Activated T-cell treated with anti-CD3 and anti-CD28 coated beads for 4 hours (primary cell): Measurements from ENCODE around the gene SNRNP25.
"Not testable (repeated sequence)": the region's sequence is repeated elsewhere in the genome, so short reads cannot be mapped to it uniquely, and the experiment has no call there.

Experiments used
- DNase-seq: peaks from one replicate; pipeline ENCODE4 v3.0.0-alpha.2; 2020

The SNRNP25 gene

GRCh38 chr16:42069-42457, 11.6 kb upstream of the SNRNP25 start:
- no peak for DNase-seq

- no peak for DNase-seq
Measured at GRCh38 chr16:42691-43090, 10.9 kb upstream of the SNRNP25 start.

- no peak for DNase-seq
Measured at GRCh38 chr16:43294-43693, 10.3 kb upstream of the SNRNP25 start.

GRCh38 chr16:44655-45054, 9.0 kb upstream of the SNRNP25 start:
- DNase-seq = no peak

- no peak for DNase-seq
Measured at GRCh38 chr16:45454-45853, 8.2 kb upstream of the SNRNP25 start.

- DNase-seq = not testable (repeated sequence)
Measured at GRCh38 chr16:46510-46909, 7.1 kb upstream of the SNRNP25 start.

- no peak for DNase-seq
Measured at GRCh38 chr16:47234-47633, 6.4 kb upstream of the SNRNP25 start.

GRCh38 chr16:50769-51591, 2.6 kb upstream of the SNRNP25 start:
- no peak for DNase-seq

- DNase-seq = no peak
Measured at GRCh38 chr16:54237-54581, 581 bp downstream of the SNRNP25 start.

GRCh38 chr16:55571-56136, 2.0 kb downstream of the SNRNP25 start:
- DNase-seq = no peak

- no peak for DNase-seq
Measured at GRCh38 chr16:56231-56927, 2.8 kb downstream of the SNRNP25 start.

GRCh38 chr16:57711-58110, 4.1 kb downstream of the SNRNP25 start:
- no peak for DNase-seq

GRCh38 chr16:58491-59439, 5.1 kb downstream of the SNRNP25 start:
- no peak for DNase-seq

GRCh38 chr16:59440-60059, 5.9 kb downstream of the SNRNP25 start:
- no peak for DNase-seq

GRCh38 chr16:60166-60565, 6.5 kb downstream of the SNRNP25 start:
- DNase-seq = no peak

GRCh38 chr16:60929-61878, 7.6 kb downstream of the SNRNP25 start:
- DNase-seq = no peak

- no peak for DNase-seq
Measured at GRCh38 chr16:61879-62281, 8.3 kb downstream of the SNRNP25 start.

- no peak for DNase-seq
Measured at GRCh38 chr16:62283-62967, 8.8 kb downstream of the SNRNP25 start.

GRCh38 chr16:62968-63391, 9.4 kb downstream of the SNRNP25 start:
- DNase-seq = no peak

- no peak for DNase-seq
Measured at GRCh38 chr16:63466-63865, 9.8 kb downstream of the SNRNP25 start.
